Smooth muscle cell of the brain vasculature (primary cell): ENCODE measurements around the gene SUSD3.

Source experiments
- DNase-seq: peaks from one replicate; pipeline ENCODE4 v3.0.0-alpha.2; 2012; ENCODE audit warnings: low read depth, low spot score

Gene SUSD3

DNA sequence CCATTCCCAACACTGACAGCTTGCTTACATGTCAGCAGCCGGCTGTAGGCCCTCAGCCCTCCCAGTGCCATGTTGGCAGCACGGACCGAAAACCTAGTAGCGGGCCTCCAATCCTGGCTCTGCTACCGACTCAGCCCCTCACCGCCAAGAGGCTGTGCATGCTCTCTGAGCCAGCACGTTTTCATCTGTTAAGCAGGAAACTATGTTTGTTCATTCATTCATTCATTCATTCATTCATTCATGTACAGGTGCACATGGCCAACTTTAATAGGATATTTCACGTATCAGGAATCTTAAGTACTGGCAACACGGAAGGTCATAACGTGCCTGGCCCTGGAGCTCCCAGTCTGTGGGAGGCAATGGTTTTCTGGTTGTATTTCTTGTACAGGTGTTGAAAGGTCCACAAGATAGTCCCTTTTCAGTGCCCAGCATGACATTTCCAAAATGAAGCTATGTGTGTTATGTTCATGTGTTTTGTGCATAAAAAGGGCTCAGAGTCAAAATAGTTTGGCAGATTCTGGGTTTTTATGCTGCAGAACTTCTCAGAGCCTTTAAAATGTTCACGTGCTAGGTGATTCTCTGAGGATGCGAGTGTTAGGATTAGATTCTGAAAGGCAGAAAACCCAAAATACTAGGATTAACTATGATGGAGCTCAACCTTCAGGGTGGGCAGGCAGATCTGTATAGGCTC is 17.7 kb downstream of the SUSD3 start:
- DNase-seq = no peak

DNA sequence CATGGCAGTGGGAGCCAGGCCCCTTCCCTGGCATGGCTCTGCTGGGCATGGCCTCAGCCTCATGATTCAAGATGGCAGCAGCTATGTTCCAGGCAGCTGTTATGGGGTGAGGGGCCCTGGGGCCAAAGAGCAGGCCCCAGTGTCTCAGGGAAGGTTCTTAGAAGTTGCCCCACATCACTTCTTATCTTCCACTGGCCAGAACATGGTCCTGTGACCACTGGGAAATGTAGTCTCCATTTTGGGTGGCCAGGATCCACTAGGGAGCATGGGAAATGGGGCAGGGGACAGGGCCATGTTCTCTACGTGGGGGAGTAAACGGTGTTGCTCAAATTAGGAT is 18.3 kb downstream of the SUSD3 start:
- no peak for DNase-seq

DNA sequence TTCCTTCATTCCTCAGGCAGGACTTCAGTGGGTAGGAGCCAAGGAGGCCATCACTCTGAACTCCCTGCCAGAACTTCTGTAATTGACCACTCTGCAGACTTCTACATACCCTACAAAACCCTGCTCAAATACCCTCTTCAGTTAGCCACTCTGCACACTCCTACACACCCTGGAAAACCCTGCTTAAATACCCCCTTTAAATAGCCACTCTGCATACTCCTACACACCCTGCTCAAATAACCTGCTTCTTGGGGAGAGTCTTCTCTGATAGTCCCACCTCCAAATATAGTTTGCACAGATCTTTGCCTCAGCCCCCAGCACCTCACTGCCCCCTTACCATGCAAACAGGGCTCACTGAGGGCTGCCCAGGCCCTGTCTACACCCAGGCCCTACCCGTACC is 18.9 kb downstream of the SUSD3 start:
- DNase-seq = no peak

DNA sequence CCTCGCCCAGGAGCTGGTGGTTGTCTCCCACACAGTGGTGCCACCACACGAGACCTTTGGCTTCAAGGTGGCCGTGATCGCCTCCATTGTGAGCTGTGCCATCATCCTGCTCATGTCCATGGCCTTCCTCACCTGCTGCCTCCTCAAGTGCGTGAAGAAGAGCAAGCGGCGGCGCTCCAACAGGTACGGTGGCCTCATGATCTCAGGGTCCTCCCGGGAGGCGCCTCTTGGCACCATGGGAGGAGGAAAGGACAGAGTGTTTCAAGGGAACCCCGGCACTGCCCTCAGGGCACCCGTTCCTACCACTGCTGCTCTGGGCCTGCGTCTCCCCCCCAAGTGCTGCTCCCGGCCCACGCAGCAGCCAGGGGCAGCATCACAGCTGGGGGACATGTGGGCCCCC is 19.3 kb downstream of the SUSD3 start:
- DNase-seq = no peak

DNA sequence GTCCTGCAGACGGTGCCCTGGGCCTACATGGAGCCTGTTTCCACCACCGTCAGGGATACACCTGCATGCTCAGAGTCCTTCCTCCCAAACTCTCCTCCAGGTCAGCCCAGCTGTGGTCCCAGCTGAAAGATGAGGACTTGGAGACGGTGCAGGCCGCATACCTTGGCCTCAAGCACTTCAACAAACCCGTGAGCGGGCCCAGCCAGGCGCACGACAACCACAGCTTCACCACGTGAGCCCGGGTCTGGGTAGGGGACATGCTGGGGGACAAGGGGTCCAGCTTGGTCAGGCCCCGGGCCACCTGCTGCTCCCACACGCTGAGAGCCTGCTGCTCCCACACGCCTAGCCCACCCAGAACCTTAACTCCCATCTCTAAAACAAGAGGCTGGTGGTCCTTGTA is 20.9 kb downstream of the SUSD3 start:
- DNase-seq = no peak

DNA sequence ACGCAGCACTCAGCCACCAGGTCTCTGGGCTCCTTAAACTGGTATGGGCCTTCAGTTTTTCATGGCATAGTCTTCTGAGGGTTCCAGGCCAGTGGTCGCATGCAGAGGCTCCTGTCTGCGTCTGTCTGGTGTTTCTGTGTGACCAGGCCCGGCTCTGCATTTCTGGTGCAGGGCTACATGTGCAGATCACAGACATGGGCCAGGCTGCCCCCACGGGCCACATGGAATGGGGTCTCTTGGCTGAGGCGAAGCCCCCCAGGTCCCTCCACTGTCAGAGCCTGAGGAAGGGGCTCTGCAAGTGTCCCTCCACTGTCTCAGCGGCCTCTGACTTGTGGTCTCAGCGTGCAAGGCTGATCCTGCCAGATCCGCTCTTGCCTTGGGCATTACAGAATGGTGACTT is 21.9 kb downstream of the SUSD3 start:
- no peak for DNase-seq

DNA sequence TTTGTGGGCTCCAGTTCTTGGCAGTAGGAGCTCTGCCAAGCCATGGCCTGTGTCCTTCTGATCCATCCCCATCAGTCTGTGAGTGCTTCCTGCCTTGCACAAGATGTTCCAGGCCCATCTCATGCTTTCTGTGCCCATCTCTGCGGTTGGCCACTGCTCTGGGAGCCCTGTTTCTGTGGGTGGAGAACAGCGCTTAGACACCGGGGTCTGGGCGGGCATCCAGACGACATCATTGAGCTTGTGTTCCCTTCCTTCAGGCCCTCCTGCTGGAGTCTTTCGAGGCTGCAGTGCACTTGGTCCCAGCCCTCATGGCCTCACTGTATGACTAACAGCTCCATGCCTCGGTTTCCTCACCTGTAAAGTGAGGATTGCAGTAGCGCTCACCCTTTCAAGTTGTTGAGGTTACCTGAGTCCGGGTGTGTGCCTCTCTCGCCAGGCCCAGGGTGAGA is 22.6 kb downstream of the SUSD3 start:
- no peak for DNase-seq

DNA sequence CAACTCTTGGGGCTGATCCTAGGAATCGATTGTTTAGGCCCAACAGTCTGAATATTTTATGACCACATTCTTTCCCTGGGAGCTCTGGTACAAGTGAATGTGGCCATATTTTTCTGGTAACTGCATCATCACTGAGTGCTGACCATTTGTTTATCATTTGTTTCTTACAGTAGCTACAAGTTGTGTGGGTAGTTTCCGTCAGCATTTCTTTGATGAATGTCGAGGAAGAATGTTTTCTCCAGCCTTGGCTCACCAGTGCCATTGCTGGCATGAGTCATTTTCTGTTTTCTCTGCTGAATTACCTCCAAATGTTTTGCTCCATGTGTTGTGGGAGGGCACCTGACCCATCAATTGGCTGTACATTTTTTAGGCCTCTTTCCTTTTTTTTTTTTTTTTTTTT is 23.4 kb downstream of the SUSD3 start:
- DNase-seq = no peak

DNA sequence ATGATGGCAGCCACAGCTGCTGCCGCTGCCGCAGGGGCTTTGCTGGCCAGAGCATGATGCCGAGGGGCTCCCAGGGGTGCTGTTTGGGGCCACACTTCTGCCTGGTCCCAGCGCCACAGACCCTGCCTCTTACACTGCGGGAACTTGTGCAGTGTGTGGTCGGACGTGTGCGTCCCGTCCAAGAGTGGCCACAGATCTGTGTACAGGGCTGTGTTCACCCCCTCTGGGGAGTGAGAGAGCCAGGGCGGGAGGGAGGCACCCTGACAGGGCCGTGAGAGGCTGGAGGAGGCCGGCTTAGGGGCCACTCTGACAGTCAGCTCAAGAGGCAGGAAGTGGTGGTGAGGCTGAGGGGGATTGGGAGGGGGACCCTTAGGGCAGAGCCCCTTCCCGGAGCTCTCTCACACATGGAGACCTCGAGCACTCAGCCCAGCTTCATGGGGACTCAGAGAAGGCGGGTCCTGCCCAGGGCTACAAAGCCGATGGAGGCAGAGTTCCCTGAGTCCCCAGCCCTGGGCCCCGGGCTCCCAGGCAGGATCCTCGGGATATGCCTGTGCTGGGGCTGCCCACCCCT is 24.4 kb downstream of the SUSD3 start:
- DNase-seq = no peak

DNA sequence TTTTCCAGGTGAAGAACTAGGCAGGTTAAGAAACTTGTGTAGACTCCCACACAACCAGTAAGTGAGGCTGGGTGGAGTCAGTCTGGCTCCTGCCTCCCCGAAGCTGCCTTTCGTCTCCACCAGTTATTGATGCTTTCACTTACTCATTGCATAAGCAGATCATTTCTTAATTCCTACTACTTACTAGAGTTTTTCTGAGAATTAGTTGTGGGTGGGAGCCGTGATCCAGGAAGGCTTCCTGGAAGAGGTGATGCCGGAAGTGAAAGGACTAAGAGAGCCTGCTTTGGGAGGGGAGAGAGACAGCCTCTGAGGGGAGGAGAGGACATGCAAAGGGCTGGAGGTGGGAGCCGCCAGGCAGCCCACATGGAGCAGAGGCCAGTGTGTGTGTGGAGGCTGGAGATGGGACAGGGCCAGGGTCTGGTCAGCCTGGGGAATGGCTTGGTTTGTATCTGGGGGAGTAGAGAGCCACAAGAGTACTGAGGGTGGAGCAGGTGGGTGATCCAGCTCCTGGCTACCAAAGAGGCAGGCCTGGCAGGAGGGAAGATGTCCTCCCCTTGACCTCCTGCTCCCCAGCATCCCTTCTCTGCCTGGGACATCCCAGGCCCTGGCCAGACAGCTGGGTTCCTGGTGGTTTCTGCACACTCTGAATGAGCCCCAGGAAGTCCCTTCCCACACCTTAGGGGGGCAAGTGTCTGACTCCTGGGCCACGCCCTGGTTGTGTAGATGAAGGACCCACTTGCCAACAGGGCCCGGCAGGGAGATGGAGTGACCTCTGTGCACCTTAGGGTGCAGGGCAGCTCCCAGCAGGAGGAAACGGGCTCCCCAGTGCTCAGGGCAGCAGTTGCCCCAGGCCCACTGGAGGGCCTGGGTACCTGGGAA is 25.3 kb downstream of the SUSD3 start:
- no peak for DNase-seq

DNA sequence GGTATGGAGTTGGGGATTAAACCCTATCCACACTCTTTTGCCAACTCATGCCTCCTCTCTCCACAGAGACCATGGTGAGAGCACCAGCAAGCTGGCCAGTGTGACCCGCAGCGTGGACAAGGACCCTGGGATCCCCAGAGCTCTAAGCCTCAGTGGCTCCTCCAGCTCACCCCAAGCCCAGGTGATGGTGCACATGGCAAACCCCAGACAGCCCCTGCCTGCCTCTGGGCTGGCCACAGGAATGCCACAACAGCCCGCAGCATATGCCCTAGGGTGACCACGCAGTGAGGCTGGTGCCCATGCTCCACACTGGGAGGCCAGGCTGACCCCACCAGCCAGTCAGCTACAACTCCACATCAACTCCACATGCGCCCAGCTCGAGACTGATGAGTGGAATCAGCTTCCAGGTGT is 26.0 kb downstream of the SUSD3 start:
- DNase-seq = no peak

DNA sequence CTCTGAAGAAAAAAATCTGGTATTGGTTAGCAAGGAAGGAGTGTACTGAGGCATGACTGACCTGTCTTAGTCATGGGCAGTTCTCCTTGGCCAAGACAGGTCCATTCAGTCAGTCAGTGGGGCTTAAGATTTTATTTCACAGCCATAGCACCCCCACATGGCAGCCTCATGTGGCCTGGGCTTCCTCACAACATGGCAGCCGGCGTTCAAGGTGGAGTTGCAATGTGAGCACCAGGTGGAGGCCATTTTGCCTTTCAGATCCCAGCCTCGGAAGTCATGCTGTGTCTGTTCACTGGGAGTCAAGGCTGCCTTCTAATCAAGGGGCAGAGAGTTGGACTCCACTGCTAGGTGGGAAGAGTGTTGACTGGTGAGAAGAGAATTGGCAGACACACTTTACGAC is 27.2 kb downstream of the SUSD3 start:
- DNase-seq = no peak

DNA sequence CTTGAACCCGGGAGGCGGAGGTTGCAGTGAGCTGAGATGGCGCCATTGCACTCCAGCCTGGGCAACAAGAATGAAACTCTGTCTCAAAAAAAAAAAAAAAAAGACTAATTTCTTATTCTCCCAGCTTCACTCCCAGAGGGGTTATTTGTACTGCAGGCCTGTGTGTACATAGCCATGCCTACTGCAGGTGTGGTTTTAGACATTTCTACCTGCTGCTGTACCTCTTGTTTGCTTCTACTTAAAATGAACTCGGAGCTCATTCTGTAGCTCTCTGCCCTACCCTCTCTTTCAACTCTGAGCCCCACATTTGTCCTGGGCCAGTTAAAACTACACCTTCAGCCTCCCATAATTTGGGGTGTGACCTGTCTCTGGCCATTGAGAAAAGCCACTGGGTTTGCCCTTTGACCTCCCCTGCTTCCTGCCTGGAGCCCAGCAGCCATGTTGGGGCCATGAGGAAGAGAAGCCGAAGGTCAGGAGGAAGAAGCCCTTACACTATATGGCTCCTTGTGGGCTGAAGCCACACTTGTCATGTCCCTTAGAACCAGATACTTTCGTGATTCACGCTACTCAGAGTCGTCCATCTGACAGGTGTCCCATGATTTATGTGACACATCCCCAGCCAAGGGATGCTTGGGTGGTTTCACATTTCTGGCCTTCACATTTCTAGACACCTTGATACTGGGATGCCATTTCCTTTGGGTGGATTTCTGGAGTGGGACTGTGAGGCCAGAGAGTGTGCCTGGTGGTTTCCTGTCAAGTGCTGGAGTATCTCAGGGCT is 28.1 kb downstream of the SUSD3 start:
- no peak for DNase-seq

DNA sequence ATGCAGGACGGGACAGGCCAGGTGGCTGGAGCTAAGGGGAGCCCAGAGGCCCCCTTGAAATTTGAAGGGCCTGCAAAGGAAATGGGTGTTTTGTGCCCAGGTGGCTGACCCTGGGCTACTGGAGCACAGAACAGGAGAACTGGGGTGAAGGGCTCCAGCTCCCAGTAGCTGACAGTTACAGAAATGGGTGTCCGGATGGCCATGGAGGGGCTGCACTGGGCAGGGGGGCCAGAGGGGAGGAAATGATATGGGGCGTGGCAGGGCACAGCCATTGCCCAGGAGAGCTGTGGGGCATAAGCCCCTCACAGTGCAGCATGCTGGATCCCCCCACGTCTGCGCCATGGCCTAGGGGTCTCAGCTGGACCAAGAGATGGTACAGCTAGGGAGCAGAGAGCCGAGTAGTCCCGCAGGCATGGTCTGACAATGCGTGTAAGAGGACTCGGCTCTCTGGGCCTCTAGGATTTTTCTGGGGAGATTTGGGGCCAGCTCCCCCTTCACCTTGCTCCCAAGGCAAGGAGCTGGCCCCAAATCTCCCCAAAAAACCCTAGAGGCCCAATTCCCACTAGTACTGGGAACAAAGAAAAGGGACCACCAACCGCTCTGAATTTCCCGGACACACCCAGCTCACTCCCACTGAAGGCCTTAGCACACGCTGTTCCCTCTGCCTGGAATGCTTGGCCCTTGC is 29.6 kb downstream of the SUSD3 start:
- DNase-seq = no peak

DNA sequence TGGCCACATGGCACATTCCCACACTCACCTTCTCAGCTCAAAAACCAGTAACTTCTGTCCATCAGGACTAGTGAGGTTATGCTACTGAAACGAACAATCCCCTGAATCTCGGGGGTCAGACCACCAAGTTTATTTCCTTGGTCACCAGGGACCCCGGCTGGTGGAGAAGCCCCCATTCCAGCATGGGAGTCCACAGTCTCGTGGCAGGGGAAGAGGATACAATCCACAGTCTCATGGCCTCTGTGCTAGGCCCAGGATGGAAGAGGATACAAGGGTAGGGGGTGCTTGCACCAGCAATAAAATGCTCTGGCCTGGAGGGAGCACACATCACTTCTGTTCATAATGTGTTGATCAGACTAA is 30.1 kb downstream of the SUSD3 start:
- DNase-seq = no peak

DNA sequence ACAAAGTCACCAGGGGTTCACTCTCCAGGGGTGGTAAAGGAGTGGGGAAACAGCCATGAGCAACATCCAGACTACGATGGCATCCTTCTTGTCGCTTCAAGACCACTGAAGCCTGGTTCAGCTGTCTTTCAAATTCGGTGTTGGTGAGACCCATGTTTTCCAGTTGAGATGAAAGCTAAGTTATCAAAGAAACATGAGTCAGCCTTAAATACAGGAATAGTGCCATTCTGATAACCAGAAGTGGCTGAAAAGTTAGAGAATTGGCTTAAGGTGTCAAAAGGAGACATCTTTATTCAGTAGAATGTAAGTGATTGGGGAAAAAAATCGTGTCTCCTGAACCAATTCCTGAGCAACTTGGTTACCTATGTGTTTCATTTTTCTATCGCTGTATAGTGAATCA is 30.5 kb downstream of the SUSD3 start:
- DNase-seq = no peak

DNA sequence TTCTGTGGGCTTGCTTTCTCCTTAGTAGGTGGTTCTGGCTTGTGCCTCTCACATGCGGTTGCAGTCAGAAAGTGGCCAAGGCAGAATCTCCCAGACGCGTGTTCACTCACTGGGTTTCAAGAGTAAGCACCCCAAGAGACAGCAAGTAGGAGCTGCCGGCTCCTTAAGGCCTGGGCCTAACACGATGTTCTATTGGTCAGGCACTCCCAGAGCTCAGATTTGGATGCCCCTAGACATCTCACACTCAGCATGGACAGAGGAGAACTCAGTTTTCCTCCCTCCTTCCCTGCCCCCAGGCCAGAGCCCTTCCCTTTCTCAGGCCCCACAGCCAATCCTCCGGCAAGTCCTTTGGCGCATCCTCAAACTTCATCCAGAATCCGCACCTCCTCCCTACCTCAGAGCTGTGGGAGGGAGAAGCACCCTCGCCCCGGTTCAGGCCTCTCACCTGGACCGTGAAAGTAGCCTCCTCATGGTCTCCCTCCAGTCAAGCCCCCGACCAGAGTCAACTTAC is 31.0 kb downstream of the SUSD3 start:
- DNase-seq = no peak

DNA sequence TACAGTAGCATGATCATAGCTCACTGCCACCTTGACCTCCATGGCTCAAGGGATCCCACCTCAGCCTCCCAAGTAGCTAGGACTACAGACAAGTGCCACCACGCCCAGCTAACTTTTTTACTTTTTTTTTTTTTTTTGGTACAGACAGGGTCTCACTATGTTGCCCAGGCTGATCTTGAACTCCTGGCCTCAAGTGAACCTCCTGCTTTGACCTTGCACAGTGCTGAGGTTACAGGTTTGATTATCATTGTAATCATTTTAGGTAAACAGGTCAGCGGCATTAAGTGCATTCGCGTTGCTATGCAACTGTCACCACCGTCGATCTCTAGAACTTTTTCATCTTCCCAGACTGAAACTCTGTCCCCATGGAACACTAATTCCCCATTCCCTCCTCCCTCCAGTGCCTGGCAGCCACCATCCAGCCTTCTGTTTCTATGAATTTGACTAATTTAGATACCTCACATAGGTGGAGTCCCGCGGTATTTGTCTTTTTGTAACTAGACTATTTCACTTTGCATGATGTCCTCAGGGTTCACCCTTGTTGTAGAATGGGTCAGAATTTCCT is 31.7 kb downstream of the SUSD3 start:
- DNase-seq = no peak

DNA sequence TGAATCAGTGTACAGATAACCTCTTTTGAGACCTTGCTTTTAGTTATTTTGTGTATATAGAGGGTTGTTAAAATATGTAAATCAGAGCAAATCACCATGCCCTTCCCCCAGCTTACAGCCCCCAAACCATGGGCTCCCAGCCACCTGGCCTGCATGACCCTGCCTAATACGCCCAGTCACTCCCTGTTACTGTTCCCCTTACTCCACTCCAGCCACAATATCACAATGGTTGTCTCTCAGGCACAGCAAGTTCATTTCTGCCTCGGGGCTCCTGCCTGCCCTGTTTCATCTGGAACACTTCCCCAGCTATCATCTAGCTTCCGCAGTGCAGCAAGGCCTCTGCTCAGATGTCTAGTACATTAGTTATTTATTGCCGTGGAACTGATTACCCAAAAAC is 32.6 kb downstream of the SUSD3 start:
- no peak for DNase-seq

DNA sequence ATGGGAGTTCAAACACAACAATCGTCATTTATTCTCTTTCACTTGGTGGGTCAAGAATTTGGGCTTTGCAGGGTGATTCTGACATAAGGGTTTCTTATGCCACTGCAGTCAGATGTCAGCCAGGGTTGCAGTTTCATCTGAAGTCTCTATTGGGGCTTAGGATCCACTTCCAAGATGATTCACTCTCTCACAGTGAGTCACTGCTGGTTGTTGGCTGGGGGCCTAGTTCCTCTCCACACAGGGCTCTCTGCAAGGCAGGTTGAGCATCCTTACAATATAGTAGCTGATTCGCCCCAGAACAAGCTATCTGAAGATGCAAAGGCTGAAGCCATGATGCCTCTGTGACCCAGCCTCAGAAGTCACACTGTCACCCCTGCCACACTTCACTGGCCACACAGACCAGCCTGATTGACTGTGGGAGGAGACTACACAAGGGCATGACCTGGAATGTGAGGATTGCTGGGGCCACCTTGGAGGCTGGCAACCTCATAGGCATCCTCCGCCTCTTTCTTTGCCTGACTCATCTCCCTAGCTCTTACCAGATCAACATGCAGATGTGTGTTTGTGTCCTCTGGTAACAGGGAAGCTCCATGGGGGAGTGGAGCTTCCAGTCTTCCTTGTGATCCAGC is 33.1 kb downstream of the SUSD3 start:
- peak; percentile 50 for DNase-seq
